GM23338 (cell line): ENCODE data around the gene IFITM5. TPM values are rescaled to one million over a fixed set of nuclear protein-coding genes. Genes with fewer than 3 reads are reported as not detected.

Experiments used
- ATAC-seq: fragments of 200-7000 bp; cut with Tn5 transposase; 3 replicates; pipeline ENCODE4 v1.9.1; 2020
- DNase-seq: peaks from one replicate; pipeline ENCODE4 v3.0.0-alpha.2; 2015; ENCODE audit warnings: low spot score
- H2AFZ ChIP-seq: fragments of 200-600 bp; sonication (generic); 2 replicates; pipeline ENCODE4 v1.8.0; 2016; ENCODE audit warnings: antibody characterized with exemption, mild to moderate bottlenecking, moderate library complexity
- H3F3A ChIP-seq: fragments of 200-600 bp; sonication (generic); replicated peaks from 2 replicates; pipeline ENCODE4 v1.8.0; 2017; ENCODE audit warnings: antibody characterized with exemption, mixed run types, low read depth
- H3K27ac ChIP-seq: fragments of 200-600 bp; sonication (generic); 2 replicates; pipeline ENCODE4 v1.6.1; 2016; ENCODE audit warnings: low read depth
- H3K27me3 ChIP-seq: fragments of 200-600 bp; sonication (generic); 2 replicates; pipeline ENCODE4 v1.8.0; 2016; ENCODE audit warnings: mild to moderate bottlenecking, mixed run types, moderate library complexity; ENCODE audit not compliant: insufficient read depth
- H3K36me3 ChIP-seq: fragments of 200-600 bp; sonication (generic); 2 replicates; pipeline ENCODE4 v1.8.0; 2016; ENCODE audit warnings: mild to moderate bottlenecking; ENCODE audit not compliant: insufficient read depth
- H3K4me1 ChIP-seq: fragments of 200-600 bp; sonication (generic); 2 replicates; pipeline ENCODE4 v1.8.0; 2016; ENCODE audit warnings: mild to moderate bottlenecking, moderate library complexity; ENCODE audit not compliant: insufficient read depth
- H3K4me2 ChIP-seq: fragments of 200-600 bp; sonication (generic); 2 replicates; pipeline ENCODE4 v1.7.1; 2017; ENCODE audit warnings: mixed run types
- H3K4me3 ChIP-seq: fragments of 200-600 bp; sonication (generic); 2 replicates; pipeline ENCODE4 v1.6.1; 2016; ENCODE audit warnings: mixed run types
- H3K79me2 ChIP-seq: fragments of 200-600 bp; sonication (generic); replicated peaks from 2 replicates; pipeline ENCODE4 v1.8.0; 2017; ENCODE audit warnings: mild to moderate bottlenecking; ENCODE audit not compliant: insufficient read depth
- H3K9me2 ChIP-seq: fragments of 200-600 bp; sonication (generic); 2 replicates; pipeline ENCODE4 v1.8.0; 2017; ENCODE audit not compliant: insufficient read depth
- H4K20me1 ChIP-seq: fragments of 200-600 bp; sonication (generic); replicated peaks from 2 replicates; pipeline ENCODE4 v1.8.0; 2017; ENCODE audit warnings: mild to moderate bottlenecking; ENCODE audit not compliant: insufficient read depth
- H3K27ac Mint-ChIP-seq: 2 replicates; pipeline ENCODE4 v1.8.0; 2020; ENCODE audit warnings: inconsistent platforms, mild to moderate bottlenecking, moderate library complexity, mixed read lengths
- H3K27me3 Mint-ChIP-seq: 3 replicates; pipeline ENCODE4 v1.8.0; 2022; ENCODE audit warnings: low read depth, mild to moderate bottlenecking, moderate library complexity, mixed read lengths, inconsistent platforms; ENCODE audit not compliant: insufficient read depth, poor library complexity
- H3K36me3 Mint-ChIP-seq: 3 replicates; pipeline ENCODE4 v1.8.0; 2021; ENCODE audit warnings: low read depth, mild to moderate bottlenecking, inconsistent platforms, moderate library complexity, mixed read lengths
- H3K4me1 Mint-ChIP-seq: 3 replicates; pipeline ENCODE4 v1.8.0; 2020; ENCODE audit warnings: mild to moderate bottlenecking, inconsistent platforms, mixed read lengths
- H3K4me3 Mint-ChIP-seq: 3 replicates; pipeline ENCODE4 v1.8.0; 2021; ENCODE audit warnings: moderate library complexity, mild to moderate bottlenecking, inconsistent platforms, mixed read lengths
- H3K9me3 Mint-ChIP-seq: 3 replicates; pipeline ENCODE4 v1.8.0; 2020; ENCODE audit warnings: moderate library complexity, mild to moderate bottlenecking, inconsistent platforms, mixed read lengths
- CREB1 ChIP-seq: fragments of 250-450 bp; sonication (Bioruptor Pico); IDR thresholded peaks from 2 replicates; pipeline ENCODE4 v1.5.0; 2020; ENCODE audit warnings: low read depth, mild to moderate bottlenecking, moderate library complexity
- EZH2 ChIP-seq: fragments of 200-600 bp; sonication (generic); IDR thresholded peaks from one replicate; pipeline ENCODE4 v1.8.0; 2017; ENCODE audit warnings: antibody characterized with exemption, mild to moderate bottlenecking, low read depth; ENCODE audit not compliant: unreplicated experiment
- EZH2phosphoT487 ChIP-seq: fragments of 200-600 bp; sonication (generic); IDR thresholded peaks from one replicate; pipeline ENCODE4 v1.8.1; 2018; ENCODE audit warnings: antibody characterized with exemption; ENCODE audit not compliant: unreplicated experiment
- JUNB ChIP-seq: IDR thresholded peaks from one replicate; pipeline ENCODE4 v1.6.1; 2016; ENCODE audit warnings: antibody characterized with exemption; ENCODE audit not compliant: unreplicated experiment
- NANOG ChIP-seq: IDR thresholded peaks from 2 replicates; pipeline ENCODE4 v1.6.1; 2016; ENCODE audit warnings: antibody characterized with exemption, borderline replicate concordance
- POLR2AphosphoS5 ChIP-seq: IDR thresholded peaks from 2 replicates; pipeline ENCODE4 v1.6.1; 2016; ENCODE audit warnings: antibody characterized with exemption, low read depth
- ZNF114 ChIP-seq: fragments of 250-450 bp; sonication (Bioruptor Pico); IDR thresholded peaks from 2 replicates; pipeline ENCODE4 v1.5.0; 2020; ENCODE audit warnings: mild to moderate bottlenecking, moderate library complexity
- ZNF331 ChIP-seq: fragments of 250-450 bp; sonication (Bioruptor Pico); IDR thresholded peaks from 2 replicates; pipeline ENCODE4 v1.5.0; 2020; ENCODE audit warnings: low read depth, mild to moderate bottlenecking, moderate library complexity
- polyA plus RNA-seq: library from polyadenylated mRNA; unstranded; fragments of >200 nt; fragmentation: Nextera tagmentation; extraction: Ambion mirVana; gene quantifications from 2 replicates; pipeline ENCODE4 v1.2.1, GENCODE V29; 2016
- total RNA-seq: library from RNA; depleted of rRNA; stranded (reverse); fragments of >200 nt; shearing (Covaris generic); gene quantifications from 2 replicates; pipeline ENCODE4 v1.2.3, GENCODE V29; 2014
- TF ChIP-seq, protein P1 (sequence below): IDR thresholded peaks from one replicate; pipeline ENCODE4 v1.6.1; 2018; ENCODE audit warnings: antibody characterized with exemption; ENCODE audit not compliant: unreplicated experiment
- TF ChIP-seq, protein P2 (sequence below): IDR thresholded peaks from 2 replicates; pipeline ENCODE4 v1.6.1; 2016; ENCODE audit warnings: antibody characterized with exemption

The IFITM5 gene
- total and polyA plus RNA-seq, 2 experiments from 2014 or later: not detected

DNA sequence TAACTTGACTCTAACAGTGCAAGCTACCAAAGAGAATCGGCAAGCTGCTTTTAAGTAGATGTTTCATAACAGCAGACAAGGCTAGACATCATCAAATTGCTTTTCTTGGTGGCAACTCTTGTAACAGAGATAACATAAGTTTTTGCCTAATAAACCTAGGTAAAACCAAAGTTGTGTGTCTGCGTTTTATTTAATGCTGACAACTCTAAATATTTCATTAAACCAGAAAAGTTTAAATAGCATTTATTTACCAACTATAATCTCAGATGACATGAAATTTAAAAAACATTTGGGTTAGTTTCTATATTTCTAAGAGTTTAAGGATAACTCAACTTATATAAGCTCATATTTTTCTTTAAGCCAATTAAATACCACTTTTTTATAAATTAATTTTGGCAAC is 40.6 kb upstream of the IFITM5 start (continued):
- TF ChIP-seq, protein P1, sequence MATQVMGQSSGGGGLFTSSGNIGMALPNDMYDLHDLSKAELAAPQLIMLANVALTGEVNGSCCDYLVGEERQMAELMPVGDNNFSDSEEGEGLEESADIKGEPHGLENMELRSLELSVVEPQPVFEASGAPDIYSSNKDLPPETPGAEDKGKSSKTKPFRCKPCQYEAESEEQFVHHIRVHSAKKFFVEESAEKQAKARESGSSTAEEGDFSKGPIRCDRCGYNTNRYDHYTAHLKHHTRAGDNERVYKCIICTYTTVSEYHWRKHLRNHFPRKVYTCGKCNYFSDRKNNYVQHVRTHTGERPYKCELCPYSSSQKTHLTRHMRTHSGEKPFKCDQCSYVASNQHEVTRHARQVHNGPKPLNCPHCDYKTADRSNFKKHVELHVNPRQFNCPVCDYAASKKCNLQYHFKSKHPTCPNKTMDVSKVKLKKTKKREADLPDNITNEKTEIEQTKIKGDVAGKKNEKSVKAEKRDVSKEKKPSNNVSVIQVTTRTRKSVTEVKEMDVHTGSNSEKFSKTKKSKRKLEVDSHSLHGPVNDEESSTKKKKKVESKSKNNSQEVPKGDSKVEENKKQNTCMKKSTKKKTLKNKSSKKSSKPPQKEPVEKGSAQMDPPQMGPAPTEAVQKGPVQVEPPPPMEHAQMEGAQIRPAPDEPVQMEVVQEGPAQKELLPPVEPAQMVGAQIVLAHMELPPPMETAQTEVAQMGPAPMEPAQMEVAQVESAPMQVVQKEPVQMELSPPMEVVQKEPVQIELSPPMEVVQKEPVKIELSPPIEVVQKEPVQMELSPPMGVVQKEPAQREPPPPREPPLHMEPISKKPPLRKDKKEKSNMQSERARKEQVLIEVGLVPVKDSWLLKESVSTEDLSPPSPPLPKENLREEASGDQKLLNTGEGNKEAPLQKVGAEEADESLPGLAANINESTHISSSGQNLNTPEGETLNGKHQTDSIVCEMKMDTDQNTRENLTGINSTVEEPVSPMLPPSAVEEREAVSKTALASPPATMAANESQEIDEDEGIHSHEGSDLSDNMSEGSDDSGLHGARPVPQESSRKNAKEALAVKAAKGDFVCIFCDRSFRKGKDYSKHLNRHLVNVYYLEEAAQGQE: no peak
- TF ChIP-seq EZH2phosphoT487 (no peak), NANOG (no peak), EZH2 (no peak), ZNF331 (CRISPR knock-in tag) (no peak)

DNA sequence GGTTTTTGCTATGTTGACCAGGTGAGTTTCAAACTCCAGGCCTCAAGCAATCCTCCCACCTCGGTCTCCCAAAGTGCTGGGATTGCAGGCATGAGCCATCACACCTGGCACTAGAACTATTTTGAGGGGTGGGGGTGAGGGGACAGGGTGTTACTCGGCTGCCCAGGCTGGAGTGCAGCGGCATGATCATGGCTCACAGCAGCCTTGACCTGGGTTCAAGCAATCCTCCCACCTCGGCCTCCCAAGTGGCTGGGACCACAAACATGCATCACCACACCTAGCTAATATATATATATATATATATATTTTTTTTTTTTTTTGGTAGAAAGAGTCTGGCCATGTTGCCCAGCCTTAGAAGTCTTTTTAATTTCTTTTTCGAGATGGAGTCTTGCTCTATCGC is 38.4 kb upstream of the IFITM5 start:
- Histone ChIP-seq H3K4me2 (no peak overlapping the region), H3K79me2 (no peaks in the 10 kb centered on the region), H3K36me3 (no peaks in the 10 kb centered on the region), H3K9me2 (no peaks in the 10 kb centered on the region), H3K27ac (no peak overlapping the region; the same call in 1 of the 2 replicates), H3F3A (peaks cover 16% of the 10 kb centered on the region), H3K4me3 (no peak overlapping the region), H4K20me1 (no peaks in the 10 kb centered on the region), H3K27me3 (no peaks in the 10 kb centered on the region), H3K4me1 (peaks cover 52% of the 10 kb centered on the region), H2AFZ (no peak overlapping the region)
- Mint-ChIP-seq H3K4me1 (peaks cover 55% of the 10 kb centered on the region), H3K4me3 (no peak overlapping the region), H3K9me3 (peaks cover 7% of the 10 kb centered on the region), H3K27me3 (peaks cover 25% of the 10 kb centered on the region), H3K27ac (no peak overlapping the region), H3K36me3 (peaks cover 3% of the 10 kb centered on the region; the same call in 1 of the 3 replicates)
- ATAC-seq: no peak
- DNase-seq: no peak
- TF ChIP-seq CREB1 (CRISPR knock-in tag) (no peak), ZNF331 (CRISPR knock-in tag) (no peak)

DNA sequence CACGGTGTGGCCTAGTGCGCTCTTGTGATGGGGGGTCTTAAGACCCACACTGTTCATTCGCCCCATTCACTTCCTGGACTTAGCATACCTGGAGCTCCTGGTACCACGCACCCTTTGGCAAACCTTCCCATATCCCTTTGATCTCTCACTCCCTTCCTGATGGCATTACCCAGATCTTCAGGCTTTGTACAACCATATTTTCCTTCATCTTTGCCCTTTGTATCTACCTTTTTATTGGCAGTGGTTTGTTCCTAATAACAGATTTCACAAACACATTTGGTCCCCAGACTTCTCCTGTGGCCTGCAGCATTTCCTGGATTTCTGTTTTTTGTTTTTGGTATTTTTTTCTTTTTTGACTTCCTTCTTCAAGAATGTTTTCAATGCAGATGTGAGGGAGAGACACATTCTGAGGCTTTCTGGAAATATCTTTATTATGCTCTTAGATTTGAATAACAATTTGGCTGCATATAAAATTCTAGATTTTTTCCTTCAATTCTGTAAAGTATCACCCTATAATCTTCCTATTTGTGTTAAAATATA is 37.4 kb upstream of the IFITM5 start:
- Mint-ChIP-seq H3K4me1 (peaks cover 51% of the 10 kb centered on the region), H3K36me3 (peaks cover 5% of the 10 kb centered on the region; the same call in 2 of the 3 replicates), H3K9me3 (peaks cover 7% of the 10 kb centered on the region), H3K4me3 (no peak overlapping the region; the same call in 2 of the 3 replicates), H3K27me3 (peaks cover 25% of the 10 kb centered on the region), H3K27ac (no peak overlapping the region)
- no peaks in the 10 kb centered on the region; the same call in 1 of the 2 replicates for H3K36me3 ChIP-seq
- H3K4me1 ChIP-seq: peaks cover 45% of the 10 kb centered on the region
- H3K4me3 ChIP-seq: no peak overlapping the region
- peaks cover 9% of the 10 kb centered on the region for H3F3A ChIP-seq
- no peak for DNase-seq
- ATAC-seq: no peak
- H4K20me1 ChIP-seq: no peaks in the 10 kb centered on the region
- no peaks in the 10 kb centered on the region for H3K79me2 ChIP-seq
- no peak overlapping the region; the same call in 1 of the 2 replicates for H2AFZ ChIP-seq
- H3K27me3 ChIP-seq: no peaks in the 10 kb centered on the region
- H3K27ac ChIP-seq: no peak overlapping the region
- peak overlapping the region; percentile 22; the same call in 1 of the 2 replicates for H3K4me2 ChIP-seq
- no peaks in the 10 kb centered on the region for H3K9me2 ChIP-seq
- TF ChIP-seq POLR2AphosphoS5 (no peak), ZNF331 (CRISPR knock-in tag) (no peak), ZNF114 (no peak), JUNB (no peak)
- TF ChIP-seq, protein P2, sequence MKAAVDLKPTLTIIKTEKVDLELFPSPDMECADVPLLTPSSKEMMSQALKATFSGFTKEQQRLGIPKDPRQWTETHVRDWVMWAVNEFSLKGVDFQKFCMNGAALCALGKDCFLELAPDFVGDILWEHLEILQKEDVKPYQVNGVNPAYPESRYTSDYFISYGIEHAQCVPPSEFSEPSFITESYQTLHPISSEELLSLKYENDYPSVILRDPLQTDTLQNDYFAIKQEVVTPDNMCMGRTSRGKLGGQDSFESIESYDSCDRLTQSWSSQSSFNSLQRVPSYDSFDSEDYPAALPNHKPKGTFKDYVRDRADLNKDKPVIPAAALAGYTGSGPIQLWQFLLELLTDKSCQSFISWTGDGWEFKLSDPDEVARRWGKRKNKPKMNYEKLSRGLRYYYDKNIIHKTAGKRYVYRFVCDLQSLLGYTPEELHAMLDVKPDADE: no peak
- TF ChIP-seq, protein P1: no peak
